ENCODE data around the gene PRPF40B.

DNA sequence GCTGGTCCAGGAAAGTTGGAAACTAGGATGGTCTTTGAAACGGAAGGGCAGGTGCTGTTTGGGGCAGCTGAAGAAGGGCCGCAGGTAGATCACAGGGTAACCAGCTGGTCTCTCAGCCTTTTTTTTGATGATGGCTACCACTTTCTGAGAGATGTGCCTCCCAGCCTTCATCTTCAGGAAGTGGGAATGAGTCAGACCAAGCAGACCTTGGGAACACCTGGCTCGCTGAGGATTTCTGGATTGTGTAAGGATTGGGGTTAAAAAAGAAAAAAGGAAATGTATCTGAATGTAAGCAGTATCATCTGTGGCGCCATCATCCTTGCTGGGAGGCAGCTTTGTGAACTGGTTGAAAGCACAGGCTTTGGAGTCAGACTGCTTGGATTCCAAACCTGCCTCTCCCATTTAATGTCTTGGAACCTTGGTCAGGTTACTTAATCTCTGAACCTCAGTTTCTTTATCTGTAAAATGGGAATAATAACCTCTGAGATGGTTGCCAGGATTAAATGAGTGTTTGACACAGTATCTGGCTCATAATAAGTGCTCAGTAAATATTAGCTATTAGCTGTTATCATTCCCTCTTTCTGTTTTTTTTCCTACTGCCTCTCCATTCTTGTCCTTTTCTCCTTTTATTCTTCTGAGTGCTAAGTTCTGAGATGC lies 1.7 kb downstream of the PRPF40B start:
- TF ChIP-seq, protein P1, sequence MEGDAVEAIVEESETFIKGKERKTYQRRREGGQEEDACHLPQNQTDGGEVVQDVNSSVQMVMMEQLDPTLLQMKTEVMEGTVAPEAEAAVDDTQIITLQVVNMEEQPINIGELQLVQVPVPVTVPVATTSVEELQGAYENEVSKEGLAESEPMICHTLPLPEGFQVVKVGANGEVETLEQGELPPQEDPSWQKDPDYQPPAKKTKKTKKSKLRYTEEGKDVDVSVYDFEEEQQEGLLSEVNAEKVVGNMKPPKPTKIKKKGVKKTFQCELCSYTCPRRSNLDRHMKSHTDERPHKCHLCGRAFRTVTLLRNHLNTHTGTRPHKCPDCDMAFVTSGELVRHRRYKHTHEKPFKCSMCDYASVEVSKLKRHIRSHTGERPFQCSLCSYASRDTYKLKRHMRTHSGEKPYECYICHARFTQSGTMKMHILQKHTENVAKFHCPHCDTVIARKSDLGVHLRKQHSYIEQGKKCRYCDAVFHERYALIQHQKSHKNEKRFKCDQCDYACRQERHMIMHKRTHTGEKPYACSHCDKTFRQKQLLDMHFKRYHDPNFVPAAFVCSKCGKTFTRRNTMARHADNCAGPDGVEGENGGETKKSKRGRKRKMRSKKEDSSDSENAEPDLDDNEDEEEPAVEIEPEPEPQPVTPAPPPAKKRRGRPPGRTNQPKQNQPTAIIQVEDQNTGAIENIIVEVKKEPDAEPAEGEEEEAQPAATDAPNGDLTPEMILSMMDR (IDR thresholded peaks at IDR 0.05; ENCODE audit: low read depth, low read length, poor library complexity, severe bottlenecking) = no peak
- TF ChIP-seq EZH2phosphoT487 (IDR thresholded peaks at IDR 0.05; ENCODE audit: borderline replicate concordance, low read length) = no peak
